Stomach (tissue), 9 donors: ENCODE measurements around the gene HELZ. TPM values are rescaled to one million over a fixed set of nuclear protein-coding genes. Genes with fewer than 3 reads are reported as not detected.

Source experiments
- DNase-seq, 2 donors: peaks; one replicate each; pipeline versions ENCODE4 v3.0.0 to v3.0.0-alpha.2; 2013 to 2019
- H3K27ac ChIP-seq, 5 donors: fragments of 200-600 bp in 4 of 5; sonication (generic) in 4 of 5; one replicate each; pipeline ENCODE4 v1.5.1; 2013 to 2019; ENCODE audit warnings: mild to moderate bottlenecking in 1 of 5, moderate library complexity in 1 of 5
- H3K27me3 ChIP-seq, 3 donors: fragments of 200-600 bp; sonication (generic); one replicate each; pipeline ENCODE4 v1.5.1; 2017 to 2019; ENCODE audit warnings: mixed run types in 1 of 3
- H3K36me3 ChIP-seq, 4 donors: fragments of 200-600 bp; sonication (generic); 1 replicate in 3 of 4; 2 replicates in 1 of 4; pipeline ENCODE4 v1.5.1; 2016 to 2019
- H3K4me1 ChIP-seq, 4 donors: fragments of 200-600 bp; sonication (generic); one replicate each; pipeline ENCODE4 v1.5.1; 2016 to 2019
- H3K4me3 ChIP-seq, 4 donors: fragments of 200-600 bp; sonication (generic) in 3 of 4; one replicate each; pipeline ENCODE4 v1.5.1; 2016 to 2019; ENCODE audit warnings: mild to moderate bottlenecking in 1 of 4
- H3K9me3 ChIP-seq, 4 donors: fragments of 200-600 bp; sonication (generic); one replicate each; pipeline ENCODE4 v1.5.1; 2016 to 2019
- EP300 ChIP-seq: sonication (generic); formaldehyde crosslinking; IDR thresholded peaks from one replicate; pipeline ENCODE4 v1.6.1; 2017; ENCODE audit warnings: antibody characterized with exemption
- POLR2A ChIP-seq, 4 donors: fragments of 450-650 bp; IDR thresholded peaks; one replicate each; pipeline ENCODE4 v1.6.1; 2016; ENCODE audit warnings: antibody characterized with exemption in 4 of 4, control low read depth in 2 of 4, mild to moderate bottlenecking in 1 of 4, moderate library complexity in 1 of 4
- POLR2AphosphoS5 ChIP-seq, 3 donors: sonication (generic); formaldehyde crosslinking; IDR thresholded peaks; one replicate each; pipeline ENCODE4 v1.6.1; 2016; ENCODE audit warnings: antibody characterized with exemption in 3 of 3
- WGBS, 5 donors: extraction: QIAGEN DNeasy Blood & Tissue Kit in 3 of 5; methylation state at CpG; one replicate each; pipeline versions ENCODE4 v1.1.5 to v1.1.7; 2013 to 2018; 5-methylcytosine and 5-hydroxymethylcytosine counted together
- intact Hi-C: fragments of 100-400 bp; cut with DNase I; formaldehyde crosslinking; loops from one replicate; pipeline ENCODE4 v1.15.1; 2023; ENCODE audit warnings: low total_unique reads
- polyA plus RNA-seq, 3 donors: library from polyadenylated mRNA; stranded (reverse); fragments of 200-250 nt; gene quantifications; one replicate each; pipeline ENCODE4 v1.2.3, GENCODE V29; 2013
- total RNA-seq, 5 donors: library from RNA; depleted of rRNA; stranded (reverse); fragments of >200 nt; gene quantifications; one replicate each; pipeline versions ENCODE4 v1.1.0 to v1.2.3, GENCODE V29; 2014 to 2016
- TF ChIP-seq, protein P1 (sequence below), 7 experiments: fragments of 450-650 bp in 4 of 7; fragments of 200-600 bp in 3 of 7; sonication (generic) in 3 of 7; IDR thresholded peaks; one replicate each; pipeline ENCODE4 v1.5.1; 2016 to 2019; ENCODE audit warnings: antibody characterized with exemption in 7 of 7, control low read depth in 2 of 7, mild to moderate bottlenecking in 1 of 7
- donor health status: healthy with polysubstance abuse.
- donor health status: Bipolar disorder and iron deficiency.
- donor health status: healthy.

The HELZ gene
- total and polyA plus RNA-seq, 8 donors = 2.1 to 218 (median 40.4) TPM

DNA sequence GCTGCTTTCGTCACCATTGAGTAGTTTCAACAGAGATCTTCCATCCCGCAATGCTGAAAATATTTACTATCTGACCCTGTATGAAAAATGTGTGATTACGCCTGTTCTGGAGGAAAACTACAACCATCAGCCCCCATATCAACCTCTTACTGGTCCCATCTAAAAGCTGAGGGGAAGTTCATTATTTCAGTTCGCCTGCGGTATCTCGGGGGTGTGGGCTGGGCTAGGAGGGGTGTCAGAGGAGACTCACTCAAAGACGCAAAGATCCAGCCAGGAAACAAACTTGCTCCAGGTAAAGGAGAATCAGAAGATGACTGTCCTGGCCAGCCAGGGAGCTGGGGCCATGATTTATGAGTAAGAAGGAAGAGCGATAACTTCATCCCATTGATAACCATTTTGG is 187.0 kb downstream of the HELZ start:
- WGBS, 5 donors = 92 to 98% (median 97%) methylated on average over 8 of the region's 8 CpGs
- H3K27ac ChIP-seq = no peak overlapping the region
- H3K4me3 ChIP-seq = no peak overlapping the region
- DNase-seq = no peak
- no peaks in the 10 kb centered on the region for H3K9me3 ChIP-seq
- H3K4me1 ChIP-seq = no peaks in the 10 kb centered on the region
- no peaks in the 10 kb centered on the region for H3K36me3 ChIP-seq
- TF ChIP-seq EP300 (no peak), POLR2AphosphoS5 (IDR thresholded peaks at IDR 0.05) (no peak), POLR2A (IDR thresholded peaks at IDR 0.05) (no peak)
- TF ChIP-seq, protein P1, sequence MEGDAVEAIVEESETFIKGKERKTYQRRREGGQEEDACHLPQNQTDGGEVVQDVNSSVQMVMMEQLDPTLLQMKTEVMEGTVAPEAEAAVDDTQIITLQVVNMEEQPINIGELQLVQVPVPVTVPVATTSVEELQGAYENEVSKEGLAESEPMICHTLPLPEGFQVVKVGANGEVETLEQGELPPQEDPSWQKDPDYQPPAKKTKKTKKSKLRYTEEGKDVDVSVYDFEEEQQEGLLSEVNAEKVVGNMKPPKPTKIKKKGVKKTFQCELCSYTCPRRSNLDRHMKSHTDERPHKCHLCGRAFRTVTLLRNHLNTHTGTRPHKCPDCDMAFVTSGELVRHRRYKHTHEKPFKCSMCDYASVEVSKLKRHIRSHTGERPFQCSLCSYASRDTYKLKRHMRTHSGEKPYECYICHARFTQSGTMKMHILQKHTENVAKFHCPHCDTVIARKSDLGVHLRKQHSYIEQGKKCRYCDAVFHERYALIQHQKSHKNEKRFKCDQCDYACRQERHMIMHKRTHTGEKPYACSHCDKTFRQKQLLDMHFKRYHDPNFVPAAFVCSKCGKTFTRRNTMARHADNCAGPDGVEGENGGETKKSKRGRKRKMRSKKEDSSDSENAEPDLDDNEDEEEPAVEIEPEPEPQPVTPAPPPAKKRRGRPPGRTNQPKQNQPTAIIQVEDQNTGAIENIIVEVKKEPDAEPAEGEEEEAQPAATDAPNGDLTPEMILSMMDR (IDR thresholded peaks at IDR 0.05) = no peak
- intact Hi-C loops = no loop called here
- no peaks in the 10 kb centered on the region for H3K27me3 ChIP-seq

DNA sequence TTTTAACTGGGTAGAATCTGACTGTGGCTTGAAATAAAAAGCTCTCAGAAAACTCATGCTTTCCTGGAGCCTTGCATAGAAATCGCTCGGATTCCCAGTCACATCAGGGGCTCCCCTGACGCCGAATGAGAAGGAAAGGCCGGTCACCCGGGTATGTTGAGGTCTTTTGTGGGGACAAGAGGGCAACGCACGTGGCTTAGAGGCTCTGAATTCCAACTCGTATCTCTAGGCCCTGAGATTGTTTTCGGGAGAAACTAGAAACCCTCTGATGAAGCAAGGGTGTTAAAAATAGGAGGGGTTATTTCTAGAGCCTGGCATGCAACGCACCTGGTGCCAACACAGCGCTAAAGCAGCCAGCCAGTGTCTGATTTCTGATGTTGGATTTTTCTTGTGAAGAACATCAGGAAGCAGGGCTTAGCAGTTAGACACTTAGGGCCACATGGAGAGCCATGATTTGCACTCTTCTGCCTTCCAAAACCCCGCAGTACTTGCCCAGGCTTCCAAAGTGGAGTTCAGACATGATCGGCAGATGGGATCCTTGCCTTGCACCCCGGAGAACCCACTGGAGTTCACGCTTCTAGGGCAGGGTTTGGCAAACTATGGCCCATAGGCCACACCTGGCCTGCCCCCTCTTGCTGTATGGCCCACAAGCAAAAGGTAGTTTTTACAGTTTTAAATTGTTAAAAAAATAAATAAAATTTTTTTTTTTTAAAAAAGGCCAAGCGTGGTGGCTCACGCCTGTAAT is 188.1 kb downstream of the HELZ start:
- TF ChIP-seq, protein P1 (IDR thresholded peaks at IDR 0.05) = no peak
- TF ChIP-seq EP300 (no peak), POLR2A (IDR thresholded peaks at IDR 0.05) (no peak), POLR2AphosphoS5 (IDR thresholded peaks at IDR 0.05) (no peak)
- 77 to 89% (median 81%) methylated on average over 18 of the region's 18 CpGs for WGBS, 5 donors
- Histone ChIP-seq H3K27ac (no peak overlapping the region), H3K9me3 (no peaks in the 10 kb centered on the region), H3K36me3 (no peaks in the 10 kb centered on the region), H3K4me1 (no peaks in the 10 kb centered on the region), H3K27me3 (no peaks in the 10 kb centered on the region), H3K4me3 (no peak overlapping the region)
- intact Hi-C loops = no loop called here
- no peak for DNase-seq

DNA sequence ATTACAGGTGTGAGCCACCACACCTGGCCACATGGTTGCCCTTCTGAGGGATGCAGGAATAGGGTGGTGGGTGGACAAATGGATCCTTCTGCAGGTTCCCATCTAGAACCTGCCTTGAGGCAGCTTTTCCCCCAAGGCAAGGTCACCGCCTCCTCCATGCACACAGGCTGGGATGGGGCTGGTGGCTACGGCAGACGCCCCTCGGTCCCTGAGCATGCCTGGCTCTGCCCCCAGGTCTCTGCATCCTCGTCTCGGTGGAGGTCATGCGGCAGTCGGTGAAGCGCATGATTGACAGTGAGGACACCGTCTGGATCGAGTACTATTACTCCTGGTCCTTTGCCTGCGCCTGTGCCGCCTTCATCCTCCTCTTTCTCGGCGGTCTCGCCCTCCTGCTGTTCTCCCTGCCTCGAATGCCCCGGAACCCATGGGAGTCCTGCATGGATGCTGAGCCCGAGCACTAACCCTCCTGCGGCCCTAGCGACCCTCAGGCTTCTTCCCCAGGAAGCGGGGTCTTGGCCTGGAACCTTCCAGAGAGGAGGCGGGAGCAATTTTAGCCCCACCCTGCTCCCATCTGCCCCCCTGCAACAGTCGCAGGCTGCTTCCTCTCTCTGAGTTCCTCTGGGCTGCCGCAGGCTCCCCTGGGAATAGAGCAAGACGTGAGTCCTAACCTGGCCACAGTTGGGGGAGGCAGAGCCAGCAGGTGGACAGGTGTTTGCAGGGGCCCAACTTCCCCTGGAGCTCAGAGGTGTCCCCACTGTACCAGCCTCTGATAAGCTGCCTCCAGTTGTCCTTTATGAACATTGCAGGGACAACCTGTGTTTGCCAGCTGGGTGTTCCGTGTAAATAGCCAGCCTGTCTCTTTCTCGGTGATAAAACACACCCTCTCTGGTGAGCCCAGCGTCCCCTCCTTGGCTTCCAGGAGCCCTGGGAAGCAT is 188.9 kb downstream of the HELZ start:
- TF ChIP-seq EP300 = no peak
- no peak for TF ChIP-seq POLR2A (IDR thresholded peaks at IDR 0.05)
- TF ChIP-seq POLR2AphosphoS5 (IDR thresholded peaks at IDR 0.05) = no peak
- Histone ChIP-seq H3K4me3 (no peak overlapping the region), H3K27ac (no peak overlapping the region), H3K27me3 (no peaks in the 10 kb centered on the region), H3K36me3 (no peaks in the 10 kb centered on the region), H3K4me1 (no peaks in the 10 kb centered on the region), H3K9me3 (no peaks in the 10 kb centered on the region)
- peak in 1 of 2 donors; percentile 43 for DNase-seq
- intact Hi-C loops = no loop called here
- 79 to 82% (median 80%) methylated on average over 27 to 29 of the region's 29 CpGs for WGBS, 5 donors

DNA sequence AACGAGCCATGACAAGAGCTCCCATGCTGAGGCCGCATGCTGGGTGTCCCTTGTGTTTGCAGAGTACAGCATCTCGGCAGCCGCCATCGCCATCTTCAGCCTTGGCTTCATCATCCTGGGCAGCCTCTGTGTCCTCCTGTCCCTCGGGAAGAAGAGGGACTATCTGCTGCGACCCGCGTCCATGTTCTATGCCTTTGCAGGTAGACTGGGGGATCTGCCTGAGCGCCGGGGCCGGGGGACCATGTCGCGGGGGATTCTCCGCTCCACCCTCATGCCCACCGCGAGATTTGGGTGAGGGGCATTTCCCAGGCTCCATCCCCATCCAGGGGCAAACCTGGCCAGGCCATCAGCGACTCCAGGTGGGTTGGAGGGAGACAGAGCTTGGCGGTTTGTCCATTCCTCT is 190.0 kb downstream of the HELZ start:
- Histone ChIP-seq H3K27ac (no peak overlapping the region), H3K4me3 (no peak overlapping the region), H3K36me3 (no peaks in the 10 kb centered on the region), H3K27me3 (no peaks in the 10 kb centered on the region), H3K9me3 (peaks cover 0 to 2% (median under 1%) of the 10 kb centered on the region in 4 donors), H3K4me1 (no peaks in the 10 kb centered on the region)
- intact Hi-C loops = no loop called here
- DNase-seq = peak in 1 of 2 donors; percentile 24
- TF ChIP-seq POLR2AphosphoS5 (IDR thresholded peaks at IDR 0.05) (no peak), EP300 (no peak), POLR2A (IDR thresholded peaks at IDR 0.05) (no peak)
- TF ChIP-seq, protein P1 (IDR thresholded peaks at IDR 0.05) = no peak
- 92 to 96% (median 96%) methylated on average over 19 of the region's 19 CpGs for WGBS, 5 donors
